HCT116 (cell line): Measurements from ENCODE around the gene IGFALS. TPM values are rescaled to one million over a fixed set of nuclear protein-coding genes. Genes with fewer than 3 reads are reported as not detected.

Experiments used
- ATAC-seq: fragments of 200-7000 bp; cut with Tn5 transposase; 2 replicates; pipeline ENCODE4 v1.9.1; 2020; ENCODE audit warnings: mild to moderate bottlenecking, moderate library complexity
- BruUV-seq: library from RNA; stranded (reverse); fragments of 400-500 nt; replicated peaks from 2 replicates; lab custom pipeline; 2021; lab: Mats Ljungman, UMichigan
- CTCF ChIA-PET: fragments of 300-600 bp; sonication (Branson Sonifier 250); formaldehyde crosslinking; loops from one replicate; lab custom pipeline; 2021; ENCODE audit warnings: antibody characterized with exemption; lab: Charles Lee
- POLR2A ChIA-PET: fragments of 300-600, 350-600 bp; sonication (Branson Sonifier 250); formaldehyde crosslinking; loops from one replicate; lab custom pipeline; 2021; ENCODE audit warnings: antibody characterized with exemption; lab: Charles Lee
- RAD21 ChIA-PET, 2 experiments: fragments of 300-600 bp; sonication (Branson Sonifier 250); formaldehyde crosslinking; loops; one replicate each; lab custom pipeline; 2023; ENCODE audit warnings: low total read pairs in 2 of 2; ENCODE audit not compliant: uncharacterized antibody in 2 of 2, unreplicated experiment in 2 of 2, low non-redundant PET in 1 of 2; lab: Charles Lee
- DNase-seq: peaks from one replicate; pipeline ENCODE4 v3.0.0-alpha.2; 2010; ENCODE audit warnings: low read depth, low spot score
- H2AFZ ChIP-seq: fragments of 200-600 bp; shearing (Covaris generic), sonication (generic); 2 replicates; pipeline ENCODE4 v1.6.1; 2017; ENCODE audit warnings: low read depth, mixed run types, mixed read lengths, antibody characterized with exemption, low read length; ENCODE audit not compliant: poor library complexity, severe bottlenecking
- H3K27ac ChIP-seq: 2 replicates; pipeline ENCODE4 v1.5.1; 2012; ENCODE audit warnings: low read depth, low read length
- H3K27me3 ChIP-seq: fragments of 200-600 bp; sonication (generic); 2 replicates; pipeline ENCODE4 v1.6.1; 2016; ENCODE audit warnings: mixed run types, low read length, mixed read lengths; ENCODE audit not compliant: insufficient read depth
- H3K36me3 ChIP-seq, 2 experiments: fragments of 200-500 bp in 1 of 2; fragments of 200-600 bp in 1 of 2; sonication (Bioruptor generic) in 1 of 2; sonication (generic) in 1 of 2; 2 replicates each; pipeline versions ENCODE4 v1.5.1 to v1.6.1; 2014 to 2016; ENCODE audit warnings: low read length in 2 of 2, inconsistent platforms in 1 of 2, mixed read lengths in 1 of 2, mixed run types in 1 of 2; ENCODE audit not compliant: insufficient read depth in 2 of 2, control insufficient read depth in 1 of 2
- H3K4me1 ChIP-seq, 2 experiments: fragments of 200-600 bp in 1 of 2; sonication (generic) in 1 of 2; 2 replicates each; pipeline versions ENCODE4 v1.5.1 to v1.6.1; 2012 to 2017; ENCODE audit warnings: low read length in 2 of 2, inconsistent platforms in 1 of 2, mild to moderate bottlenecking in 1 of 2, mixed read lengths in 1 of 2, mixed run types in 1 of 2, moderate library complexity in 1 of 2; ENCODE audit not compliant: insufficient read depth in 2 of 2, control insufficient read depth in 1 of 2
- H3K4me2 ChIP-seq: fragments of 200-600 bp; sonication (generic); 2 replicates; pipeline ENCODE4 v1.6.1; 2017; ENCODE audit warnings: mixed run types, low read length, mixed read lengths
- H3K4me3 ChIP-seq, 2 experiments: fragments of 200-600 bp in 1 of 2; sonication (generic) in 1 of 2; replicated peaks in 1 of 2; 2 replicates each; pipeline ENCODE4 v1.5.1; 2011 to 2016; ENCODE audit warnings: low read length in 2 of 2, control low read depth in 1 of 2, low read depth in 1 of 2, mild to moderate bottlenecking in 1 of 2, mixed read lengths in 1 of 2, mixed run types in 1 of 2
- H3K79me2 ChIP-seq: fragments of 200-600 bp; sonication (generic); 2 replicates; pipeline ENCODE4 v1.6.1; 2017; ENCODE audit warnings: mild to moderate bottlenecking, mixed run types, low read length, moderate library complexity, mixed read lengths; ENCODE audit not compliant: insufficient read depth
- H3K9ac ChIP-seq: fragments of 200-600 bp; sonication (generic); 2 replicates; pipeline ENCODE4 v1.6.1; 2016; ENCODE audit warnings: low read length, mixed read lengths
- H3K9me2 ChIP-seq: fragments of 200-600 bp; sonication (generic), shearing (Covaris generic); 2 replicates; pipeline ENCODE4 v1.6.1; 2017; ENCODE audit warnings: mixed run types, mild to moderate bottlenecking, moderate library complexity; ENCODE audit not compliant: insufficient read depth
- H3K9me3 ChIP-seq, 2 experiments: fragments of 200-500 bp in 1 of 2; fragments of 200-600 bp in 1 of 2; sonication (Bioruptor generic) in 1 of 2; sonication (generic) in 1 of 2; 2 replicates each; pipeline ENCODE4 v1.6.1; 2014 to 2017; ENCODE audit warnings: low read length in 2 of 2, mixed read lengths in 2 of 2, inconsistent platforms in 1 of 2, low read depth in 1 of 2, mild to moderate bottlenecking in 1 of 2, mixed run types in 1 of 2, moderate library complexity in 1 of 2; ENCODE audit not compliant: control insufficient read depth in 1 of 2, insufficient read depth in 1 of 2
- H4K20me1 ChIP-seq: fragments of 200-600 bp; sonication (generic), shearing (Covaris generic); 2 replicates; pipeline ENCODE4 v1.6.1; 2017; ENCODE audit warnings: mixed run types, mild to moderate bottlenecking, moderate library complexity; ENCODE audit not compliant: insufficient read depth
- ATF3 ChIP-seq: IDR thresholded peaks from 2 replicates; pipeline ENCODE4 v1.6.1; 2012
- CBX3 ChIP-seq: IDR thresholded peaks from 2 replicates; pipeline ENCODE4 v1.6.1; 2012; ENCODE audit warnings: low read depth
- FOSL1 ChIP-seq: IDR thresholded peaks from 2 replicates; pipeline ENCODE4 v1.6.1; 2012; ENCODE audit warnings: low read depth
- JUND ChIP-seq: IDR thresholded peaks from 2 replicates; pipeline ENCODE4 v1.6.1; 2012
- POLR2A ChIP-seq: IDR thresholded peaks from 2 replicates; pipeline ENCODE4 v1.7.0; 2011; ENCODE audit warnings: borderline replicate concordance; ENCODE audit not compliant: insufficient read depth, insufficient read length; ENCODE audit errors: extremely low read depth
- RAD21 ChIP-seq: IDR thresholded peaks from 2 replicates; pipeline ENCODE4 v1.6.1; 2012; ENCODE audit warnings: low read depth, mild to moderate bottlenecking
- REST ChIP-seq: IDR thresholded peaks from 2 replicates; pipeline ENCODE4 v1.6.1; 2012; ENCODE audit warnings: low read depth
- SP1 ChIP-seq: IDR thresholded peaks from 2 replicates; pipeline ENCODE4 v1.6.1; 2012; ENCODE audit warnings: low read depth
- TCF7L2 ChIP-seq: IDR thresholded peaks from 2 replicates; pipeline ENCODE4 v1.7.0; 2011; ENCODE audit warnings: borderline replicate concordance, inconsistent platforms; ENCODE audit not compliant: insufficient read depth, insufficient read length; ENCODE audit errors: extremely low read depth
- YY1 ChIP-seq: IDR thresholded peaks from 2 replicates; pipeline ENCODE4 v1.6.1; 2011; ENCODE audit warnings: low read length, low read depth, moderate library complexity, mild to moderate bottlenecking; ENCODE audit not compliant: insufficient replicate concordance; ENCODE audit errors: extremely low read depth
- ZBTB33 ChIP-seq: IDR thresholded peaks from 2 replicates; pipeline ENCODE4 v1.6.1; 2011; ENCODE audit warnings: mild to moderate bottlenecking, low read length, moderate library complexity; ENCODE audit not compliant: insufficient replicate concordance; ENCODE audit errors: extremely low read depth
- ZNF274 ChIP-seq: fragments of 200-500 bp; sonication (Bioruptor generic); IDR thresholded peaks from 2 replicates; pipeline ENCODE4 v1.6.1; 2014; ENCODE audit warnings: mild to moderate bottlenecking, low read depth, low read length, inconsistent platforms
- intact Hi-C: fragments of 100-400 bp; cut with micrococcal nuclease; formaldehyde crosslinking; loops from 2 replicates; pipeline ENCODE4 v1.10.0; 2022
- total RNA-seq: library from RNA; stranded (reverse); gene quantifications from one replicate; pipeline ENCODE4 v1.2.1, GENCODE V29; 2021; ENCODE audit not compliant: unreplicated experiment

Gene IGFALS
- total RNA-seq, 1 experiment from 2014 or later: 0.10 TPM

- no peaks in the 10 kb centered on the region for H3K9me3 ChIP-seq
- CTCF ChIA-PET: no interaction called here
- H3K4me3 ChIP-seq: no peak overlapping the region
- H2AFZ ChIP-seq: no peak overlapping the region
- intact Hi-C loops: no loop called here
- no peaks in the 10 kb centered on the region; a peak in 1 of 4 replicates for H3K36me3 ChIP-seq
- RAD21 ChIA-PET: no interaction called here
- no peak overlapping the region for H3K9ac ChIP-seq
- no peak overlapping the region for H3K27ac ChIP-seq
- no peaks in the 10 kb centered on the region for H3K79me2 ChIP-seq
- POLR2A ChIA-PET: no interaction called here
- no peaks in the 10 kb centered on the region for H3K4me1 ChIP-seq
- no peak for TF ChIP-seq POLR2A
- no peaks in the 10 kb centered on the region for H3K27me3 ChIP-seq
- no TSS peak for BruUV-seq
- no peaks in the 10 kb centered on the region for H3K9me2 ChIP-seq
- H4K20me1 ChIP-seq: no peaks in the 10 kb centered on the region
- DNase-seq (no peak), ATAC-seq (no peak)
- H3K4me2 ChIP-seq: no peak overlapping the region
Measured at GRCh38 chr16:1792836-1793577, 498 bp downstream of the IGFALS start.

GRCh38 chr16:1791943-1792812 lies 1.3 kb downstream of the IGFALS start:
- POLR2A ChIA-PET: no interaction called here
- RAD21 ChIA-PET: no interaction called here
- no TSS peak for BruUV-seq
- CTCF ChIA-PET: no interaction called here
- H3K4me1 ChIP-seq: no peaks in the 10 kb centered on the region
- H3K27ac ChIP-seq: no peak overlapping the region
- no peaks in the 10 kb centered on the region for H3K9me2 ChIP-seq
- H4K20me1 ChIP-seq: no peaks in the 10 kb centered on the region
- H3K27me3 ChIP-seq: no peaks in the 10 kb centered on the region
- H2AFZ ChIP-seq: no peak overlapping the region
- DNase-seq: no peak
- no peak overlapping the region for H3K4me3 ChIP-seq
- no peak overlapping the region for H3K4me2 ChIP-seq
- no peaks in the 10 kb centered on the region for H3K9me3 ChIP-seq
- H3K36me3 ChIP-seq: no peaks in the 10 kb centered on the region; a peak in 1 of 4 replicates
- no peak overlapping the region for H3K9ac ChIP-seq
- ATAC-seq: no peak
- intact Hi-C loops: no loop called here
- peaks cover 4% of the 10 kb centered on the region; the same call in 1 of the 2 replicates for H3K79me2 ChIP-seq
- no peak for TF ChIP-seq CBX3
- TF ChIP-seq JUND: no peak
- no peak for TF ChIP-seq TCF7L2
- no peak for TF ChIP-seq YY1
- no peak for TF ChIP-seq REST
- TF ChIP-seq ZNF274: no peak
- no peak for TF ChIP-seq FOSL1
- no peak for TF ChIP-seq RAD21
- TF ChIP-seq SP1: no peak
- no peak for TF ChIP-seq ZBTB33
- TF ChIP-seq ATF3: no peak
